UCSD-AML1 (cell line): Measurements from ENCODE around the gene ZC3H18.

Experiments
- DNase-seq: peaks from one replicate; lab custom pipeline; 2025; ENCODE audit not compliant: unreplicated experiment; lab: John Stamatoyannopoulos, UW

Gene ZC3H18

DNA sequence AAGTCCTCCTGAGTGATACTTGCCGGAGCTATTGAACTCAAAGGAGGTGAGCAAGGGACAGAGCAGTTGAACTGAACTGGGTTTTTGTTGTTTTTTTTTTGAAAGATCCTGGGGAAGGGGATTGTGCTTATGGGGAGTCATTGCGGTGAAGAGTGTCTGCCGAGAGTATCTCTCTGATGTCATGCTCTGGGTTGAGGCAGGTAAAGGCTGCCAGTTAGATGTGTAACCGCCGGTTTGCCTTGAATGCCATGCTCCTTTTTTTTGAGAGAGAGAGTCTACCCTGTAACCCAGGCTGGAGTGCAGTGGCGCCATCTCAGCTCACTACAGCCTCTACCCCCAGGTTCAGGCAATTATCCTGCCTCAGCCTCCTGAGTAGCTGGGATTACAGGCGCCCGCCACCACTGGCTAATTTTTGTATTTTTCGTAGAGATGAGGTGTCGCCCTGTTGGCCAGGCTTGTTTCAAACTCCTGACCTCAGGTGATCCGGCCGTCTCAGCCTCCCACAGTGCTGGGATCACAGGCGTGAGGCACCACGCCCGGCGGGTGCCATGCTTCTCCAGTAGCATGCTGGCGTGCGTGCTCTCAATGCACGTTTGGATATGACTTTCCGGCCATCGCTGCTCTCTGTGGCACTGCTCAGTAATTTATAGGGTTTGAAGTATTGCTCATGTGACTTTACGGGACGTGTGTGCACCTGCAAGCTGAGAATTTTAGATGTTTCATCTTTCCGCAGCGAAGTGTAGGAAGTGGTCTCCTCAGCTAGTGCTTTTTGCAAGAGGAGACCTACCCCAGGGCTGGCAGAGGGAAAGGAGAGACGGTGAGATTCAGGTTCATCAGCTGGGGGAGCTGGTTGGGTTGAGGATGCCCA, 8.5 kb downstream of the ZC3H18 start:
- no peak for DNase-seq

- DNase-seq = no peak
Measured at GRCh38 chr16:88580371-88580770, 10.2 kb downstream of the ZC3H18 start.

DNA sequence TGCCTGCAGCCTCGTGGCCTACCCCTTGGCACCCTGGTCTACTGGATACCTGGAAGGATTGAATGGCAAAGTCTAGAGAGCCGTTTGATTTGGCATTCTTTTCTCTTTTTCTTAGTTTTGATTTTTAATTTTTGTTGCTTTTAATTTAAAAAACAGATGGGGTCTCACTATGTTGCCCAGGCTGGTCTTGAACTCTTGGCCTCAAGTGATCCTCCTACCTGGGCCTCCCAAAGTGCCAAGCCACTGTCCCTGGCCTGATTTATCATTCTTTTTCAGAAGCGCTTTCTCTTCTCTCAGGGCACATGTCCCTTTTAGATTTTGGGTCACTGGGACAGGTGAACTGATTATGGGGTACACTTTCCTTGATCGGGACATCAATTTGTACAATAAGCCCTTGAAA, 10.8 kb downstream of the ZC3H18 start:
- DNase-seq = no peak

GRCh38 chr16:88582912-88583575, 12.8 kb downstream of the ZC3H18 start:
- DNase-seq = no peak

GRCh38 chr16:88584676-88585075, 14.5 kb downstream of the ZC3H18 start:
- no peak for DNase-seq

DNA sequence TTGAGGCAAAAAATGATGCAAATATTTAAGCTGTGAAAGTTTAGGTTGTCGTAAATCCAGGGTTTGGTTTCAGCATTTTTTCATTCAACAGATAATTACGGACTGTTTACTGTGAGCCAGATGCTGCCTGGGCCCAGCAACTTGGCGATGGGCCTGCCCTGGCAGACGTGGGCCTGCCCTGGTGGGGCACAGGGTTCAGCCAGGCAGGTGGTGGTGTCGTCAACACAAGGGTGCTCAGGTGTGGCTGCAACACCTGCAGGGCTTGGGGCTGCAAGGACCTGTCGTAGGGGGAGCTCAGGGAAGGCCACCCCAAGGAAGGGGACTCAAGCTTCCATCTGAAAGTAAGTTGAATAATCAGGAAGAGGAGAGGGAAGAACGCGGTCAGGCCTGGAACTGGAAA, 15.1 kb downstream of the ZC3H18 start:
- no peak for DNase-seq

- no peak for DNase-seq
Measured at GRCh38 chr16:88585927-88586581, 15.9 kb downstream of the ZC3H18 start.

DNA sequence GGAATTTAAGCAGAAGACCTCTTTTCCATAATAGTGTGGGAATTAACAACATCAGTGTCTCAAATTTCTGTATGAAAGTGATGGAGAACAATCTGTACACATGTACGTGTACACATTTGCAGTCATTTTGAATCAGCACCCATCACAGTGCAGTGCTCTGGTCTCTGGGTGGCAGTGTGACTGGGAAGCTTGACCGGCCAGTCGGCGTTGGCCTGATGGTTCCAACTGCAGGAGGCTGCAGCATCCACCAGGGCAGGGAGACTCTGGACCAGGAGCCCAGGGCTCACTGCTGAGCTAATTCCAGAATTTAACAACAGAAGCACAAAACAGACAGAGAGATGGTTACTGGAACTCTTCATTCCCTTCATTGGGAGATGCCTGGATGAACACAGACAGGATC, 17.9 kb downstream of the ZC3H18 start:
- no peak for DNase-seq

DNA sequence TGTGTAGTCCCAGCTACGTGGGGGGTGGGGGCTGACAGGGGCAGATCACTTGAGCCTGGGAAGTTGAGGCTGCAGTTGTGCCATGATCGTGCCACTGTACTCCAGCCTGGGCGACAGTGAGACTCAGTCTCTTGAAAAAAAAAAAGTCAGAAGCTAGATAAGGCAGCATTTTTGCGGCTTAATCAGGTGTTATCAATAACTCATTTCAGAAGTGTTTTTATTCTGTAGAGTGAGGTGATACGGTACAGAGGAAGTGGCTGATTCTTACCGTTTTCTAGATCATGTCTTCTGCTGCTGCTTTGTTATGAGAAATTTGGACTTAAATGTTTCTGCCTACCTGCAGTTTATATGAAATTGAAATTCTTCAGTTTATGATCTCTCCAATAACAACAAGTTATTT, 18.6 kb downstream of the ZC3H18 start:
- no peak for DNase-seq

- DNase-seq = no peak
Measured at GRCh38 chr16:88589441-88589840, 19.2 kb downstream of the ZC3H18 start.

DNA sequence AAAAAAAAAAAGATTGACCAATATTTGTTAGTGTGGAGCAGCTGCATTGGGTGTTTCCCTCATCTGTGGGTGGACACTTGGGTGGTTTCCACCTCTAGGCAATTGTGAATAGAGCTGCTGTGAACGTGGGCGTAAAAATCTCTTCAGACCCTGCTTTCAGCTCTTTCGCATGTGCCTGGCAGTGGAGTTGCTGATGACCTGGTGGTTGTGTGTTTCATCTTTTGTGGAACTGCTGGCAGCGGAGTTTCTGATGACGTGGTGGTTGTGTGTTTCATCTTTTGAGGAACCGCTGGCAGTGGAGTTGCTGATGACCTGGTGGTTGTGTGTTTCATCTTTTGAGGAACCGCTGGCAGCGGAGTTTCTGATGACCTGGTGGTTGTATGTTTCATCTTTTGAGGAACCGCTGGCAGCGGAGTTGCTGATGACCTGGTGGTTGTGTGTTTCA, 21.4 kb downstream of the ZC3H18 start:
- DNase-seq = no peak

DNA sequence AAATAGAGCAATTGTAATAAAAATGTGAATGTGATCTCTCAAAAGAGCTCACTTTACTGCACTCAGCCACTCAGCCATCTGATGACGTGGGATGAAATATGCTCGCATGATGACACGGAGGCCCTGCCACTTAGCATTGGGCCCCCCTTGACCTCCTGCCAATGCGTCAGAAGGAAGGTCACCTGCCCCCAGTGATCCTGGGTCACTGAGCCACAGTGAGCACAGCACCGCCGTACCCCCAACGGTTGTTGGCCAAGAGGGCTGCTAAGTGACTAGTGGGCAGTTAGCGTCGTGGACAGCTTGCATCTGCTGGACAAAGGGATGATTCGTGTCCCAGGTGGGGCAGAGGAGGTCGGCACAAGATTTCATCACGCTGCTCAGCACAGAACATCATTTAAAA, 22.9 kb downstream of the ZC3H18 start:
- no peak for DNase-seq

- no peak for DNase-seq
Measured at GRCh38 chr16:88593489-88593888, 23.3 kb downstream of the ZC3H18 start.

GRCh38 chr16:88593910-88594309, 23.7 kb downstream of the ZC3H18 start:
- DNase-seq = no peak

- no peak for DNase-seq
Measured at GRCh38 chr16:88595101-88595500, 24.9 kb downstream of the ZC3H18 start.

GRCh38 chr16:88595921-88596320, 25.7 kb downstream of the ZC3H18 start:
- no peak for DNase-seq

GRCh38 chr16:88596483-88596882, 26.3 kb downstream of the ZC3H18 start:
- no peak for DNase-seq

DNA sequence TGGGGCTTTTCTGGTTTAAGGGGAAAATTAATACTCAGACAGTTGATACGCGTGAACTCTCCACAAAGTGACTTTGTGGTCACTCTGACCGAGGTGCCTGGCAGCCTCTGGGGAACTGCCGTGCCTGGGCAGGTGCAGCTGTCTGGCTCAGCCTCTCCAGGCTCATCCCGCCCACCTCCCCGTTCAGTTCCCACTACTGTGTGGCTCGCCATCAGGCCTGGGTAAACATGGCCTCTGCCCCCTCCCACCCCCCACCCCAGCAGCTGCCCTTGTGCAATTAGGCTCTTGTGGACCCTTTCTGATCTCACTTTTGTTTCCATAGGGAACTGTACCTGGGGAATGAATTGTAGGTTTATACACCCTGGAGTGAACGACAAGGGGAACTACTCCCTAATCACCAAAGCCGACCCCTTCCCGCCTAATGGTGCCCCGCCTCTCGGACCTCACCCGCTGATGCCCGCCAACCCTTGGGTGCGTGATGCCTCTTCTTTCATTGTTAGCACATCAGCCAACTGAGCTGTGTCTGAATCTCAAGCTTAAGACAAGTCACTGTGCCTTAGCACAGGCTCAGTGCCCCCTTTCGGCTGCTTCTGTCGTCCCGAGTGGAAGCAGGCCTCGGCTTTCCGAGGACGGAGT, 27.8 kb downstream of the ZC3H18 start:
- no peak for DNase-seq

DNA sequence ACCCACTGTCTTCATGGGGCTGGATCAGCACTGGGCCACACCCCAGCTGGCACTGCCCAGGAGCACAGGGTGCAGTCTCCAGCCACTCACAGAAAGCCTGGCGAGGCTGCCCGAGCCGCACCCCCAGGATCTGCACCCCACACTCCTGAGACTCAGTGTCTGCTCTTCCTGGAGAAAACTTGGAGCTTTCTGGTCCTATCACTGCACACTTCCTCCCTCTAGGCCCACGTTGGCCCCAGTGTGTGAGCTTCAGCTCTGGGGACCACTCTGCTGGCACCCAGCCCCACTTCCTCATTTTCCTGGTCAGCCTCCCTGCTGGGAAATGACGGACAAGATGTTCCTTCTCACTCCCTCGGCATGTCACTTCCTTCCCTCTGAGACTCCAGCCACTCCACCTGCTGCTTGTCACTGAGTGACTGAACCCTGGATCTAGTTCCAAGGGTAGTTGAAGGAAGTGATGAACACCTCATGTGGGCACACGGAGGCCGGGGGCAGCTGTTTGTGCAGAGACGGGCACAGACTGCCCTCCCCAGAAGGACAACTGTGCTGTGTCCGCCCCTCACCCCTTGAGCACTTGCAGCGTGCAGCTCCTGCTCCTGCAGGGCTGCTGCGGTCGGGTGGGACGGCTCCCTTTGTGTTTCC, 29.0 kb downstream of the ZC3H18 start:
- DNase-seq = peak; percentile 80

- DNase-seq = peak; percentile 78
Measured at GRCh38 chr16:88599825-88600538, 29.8 kb downstream of the ZC3H18 start.
